ENCODE measurements around the gene TUBA4A. TPM values are rescaled to one million over a fixed set of nuclear protein-coding genes. Genes with fewer than 3 reads are reported as not detected.
A peak's percentile ranks its signal among the peaks of the same experiment; 100 is the strongest.
"Not testable (repeated sequence)": the region's sequence is repeated elsewhere in the genome, so short reads cannot be mapped to it uniquely, and the experiment has no call there.

TUBA4A gene
- total RNA-seq (2014; rRNA removed; shearing (Covaris generic)): 106 and 115 TPM in 2 replicates

DNA sequence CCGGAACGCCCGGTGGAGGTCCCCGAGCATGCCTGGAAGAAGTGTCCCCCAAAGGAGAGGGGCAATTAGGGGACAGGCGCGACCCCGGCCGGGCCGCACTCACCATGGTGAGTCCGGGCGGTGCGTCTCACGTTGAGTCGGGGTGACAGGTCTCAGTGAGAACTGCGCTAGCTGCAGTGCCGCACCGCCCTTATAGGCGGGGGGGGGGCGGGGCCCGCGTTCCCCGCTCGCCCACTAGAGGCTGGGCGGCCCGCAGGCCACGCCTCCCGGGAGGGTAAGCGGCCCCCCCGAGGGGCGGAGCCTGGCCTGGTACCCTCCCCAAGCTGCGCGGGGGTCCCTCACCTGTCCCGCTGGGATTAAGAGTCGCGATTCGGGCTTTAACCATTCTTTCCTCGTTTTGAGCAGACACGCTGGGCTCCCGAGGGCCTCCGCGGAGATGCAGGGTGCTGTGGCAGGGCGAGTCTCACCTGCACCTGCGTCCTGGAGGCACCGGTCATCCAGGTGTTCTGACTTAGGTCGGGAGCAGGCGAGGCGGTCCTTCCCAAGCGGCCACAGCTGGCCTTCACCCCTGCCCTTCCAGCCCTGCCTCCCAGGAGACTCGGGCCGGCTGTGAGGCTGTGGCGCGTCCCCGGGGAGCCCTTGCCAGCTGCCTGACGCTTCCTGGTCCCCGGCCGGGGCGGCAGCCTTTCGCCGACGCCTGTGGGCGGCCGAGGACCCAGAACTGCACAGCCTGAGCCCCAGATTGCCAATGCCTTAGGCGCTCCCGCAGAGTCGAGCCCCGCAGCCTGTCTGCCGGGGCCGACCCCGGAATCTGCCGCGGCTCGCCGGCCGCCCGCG, at the start of gene TUBA4A:
TSS of gene TUBA4A (minus strand) at position 166 of the 837 bp plus-strand sequence. CDS start at position 106, 60 bp downstream.
- peak; percentile 75 for DNase-seq (ENCODE audit: low spot score)

DNA sequence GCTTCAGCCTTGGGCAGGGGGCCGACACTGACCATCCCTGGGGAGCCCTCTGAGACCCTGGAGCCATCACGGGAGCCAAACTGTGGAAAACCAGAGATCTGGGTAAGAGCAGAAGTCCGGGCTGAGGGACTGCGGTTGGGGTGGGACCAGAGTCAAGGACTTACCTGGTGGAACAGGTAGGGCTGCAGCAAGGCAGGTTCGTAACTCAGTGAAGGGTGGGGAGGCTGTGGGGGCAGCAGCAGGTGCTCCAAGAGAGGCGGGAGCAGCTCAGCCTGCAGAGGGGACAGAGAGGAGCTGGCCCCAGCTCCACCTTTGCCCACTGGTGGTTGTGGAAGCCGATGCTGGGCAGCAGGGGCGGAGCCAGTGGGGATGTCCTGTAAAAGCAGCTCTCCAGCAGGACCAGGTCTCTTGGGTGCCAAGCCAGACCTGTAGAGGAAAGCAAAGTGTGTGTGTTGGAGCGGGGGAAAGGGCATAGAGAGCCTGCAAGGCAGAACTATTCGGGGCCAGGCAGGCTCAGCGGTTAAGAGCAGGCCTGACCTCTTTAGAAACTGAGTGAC, 48.8 kb upstream of the TUBA4A start:
- no peak for DNase-seq (ENCODE audit: low spot score)

DNA sequence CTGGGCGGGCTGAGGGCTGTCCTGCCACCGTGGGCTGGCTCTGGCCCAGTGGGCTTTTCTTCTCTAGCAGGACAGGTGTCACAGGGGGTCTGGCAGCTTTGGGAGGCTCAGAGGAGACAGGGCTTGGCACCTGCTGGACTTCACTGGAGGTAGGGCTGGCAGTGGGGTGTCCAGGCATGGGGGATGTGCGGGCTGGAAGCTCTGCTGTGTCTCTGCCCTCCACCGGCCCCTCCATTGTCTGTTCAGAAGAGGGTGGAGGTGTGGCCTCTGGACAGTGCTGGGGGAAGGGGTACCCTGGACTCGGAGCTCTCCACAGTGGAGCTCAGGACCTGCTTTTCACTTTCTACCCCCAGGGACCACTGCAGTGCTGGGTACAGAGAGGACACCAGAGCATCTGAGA, 46.3 kb upstream of the TUBA4A start:
- DNase-seq (ENCODE audit: low spot score): no peak

DNA sequence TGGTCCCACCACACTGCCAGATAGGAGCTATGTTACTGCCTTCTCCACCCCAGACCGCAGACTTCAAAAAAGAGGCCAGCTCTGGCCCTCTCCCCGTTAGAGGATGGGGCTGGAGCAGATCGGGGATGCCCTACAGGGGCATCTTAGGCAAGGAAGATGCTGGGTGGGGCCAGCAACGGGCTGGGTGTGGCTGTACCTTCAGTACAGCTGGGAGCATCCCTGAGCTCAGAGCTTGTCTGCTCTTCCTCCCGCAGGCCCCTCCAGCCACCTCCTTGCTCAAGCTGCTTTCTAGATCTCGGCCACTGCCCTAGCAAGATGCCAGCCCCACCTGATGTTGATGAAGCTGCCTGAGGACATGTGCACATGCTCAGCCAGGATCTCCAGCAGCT, 45.6 kb upstream of the TUBA4A start:
- no peak for DNase-seq (ENCODE audit: low spot score)

DNA sequence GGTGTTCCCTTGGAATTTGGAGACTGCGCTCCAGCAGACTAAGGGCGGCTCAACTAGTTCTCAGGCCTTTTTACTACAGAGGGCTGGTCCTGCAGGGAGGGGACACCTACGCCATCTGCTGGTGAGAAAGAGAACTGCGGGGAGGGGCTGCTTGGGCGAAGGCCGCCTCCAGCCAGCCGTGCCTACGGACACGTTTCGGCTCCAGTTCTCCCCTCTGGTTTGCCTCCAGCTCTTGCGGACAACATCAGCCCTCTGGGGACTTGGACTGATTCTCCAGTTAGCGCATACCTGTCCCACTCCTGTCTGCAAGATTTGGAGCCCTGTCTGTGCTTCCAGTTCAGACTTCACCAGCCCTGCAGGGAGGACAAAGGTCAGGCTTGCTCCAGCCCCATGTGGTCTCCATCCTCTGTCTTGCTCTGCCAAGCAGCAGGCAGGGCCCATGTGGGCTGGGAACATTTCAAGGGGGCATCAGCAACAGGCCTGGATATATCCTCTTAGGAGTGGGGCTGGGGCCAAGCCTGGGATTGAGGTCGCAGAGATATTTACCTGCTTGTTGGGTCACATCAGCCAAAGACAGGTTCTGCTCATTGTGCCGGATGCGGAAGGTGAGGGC, 45.1 kb upstream of the TUBA4A start:
- peak; percentile 71 for DNase-seq (ENCODE audit: low spot score)

DNA sequence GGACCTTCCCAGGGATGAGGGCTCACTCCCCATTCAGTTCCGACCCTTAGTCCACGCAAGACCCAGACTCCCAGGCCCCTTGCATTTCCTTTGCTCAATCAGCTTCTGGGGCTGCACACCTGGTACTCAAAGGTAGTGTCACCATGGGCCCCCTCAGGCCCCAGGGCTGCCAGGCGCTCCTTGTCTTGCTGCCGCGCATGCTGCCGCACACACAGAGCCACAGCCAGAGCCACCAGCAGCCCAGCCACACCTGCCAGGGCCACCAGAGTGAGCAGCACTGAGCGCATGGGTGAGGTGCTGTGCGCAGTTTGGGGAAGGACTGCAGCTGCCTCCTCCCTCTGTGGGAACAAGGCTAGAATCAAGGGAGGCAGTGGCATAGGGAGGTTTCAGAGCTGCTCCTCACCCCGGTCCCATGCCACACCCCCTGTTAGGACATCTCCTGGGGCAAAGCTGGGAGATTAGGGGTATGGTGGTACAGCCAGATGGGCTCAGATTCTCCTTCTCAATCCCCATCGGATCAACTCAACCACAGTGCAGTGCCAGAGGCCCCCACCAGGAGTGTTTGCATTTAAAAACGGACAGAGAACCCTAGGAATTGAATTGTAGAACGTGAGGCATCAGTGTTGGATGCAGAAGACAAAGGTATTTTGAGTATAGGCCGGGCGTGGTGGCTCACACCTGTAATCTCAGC, 44.2 kb upstream of the TUBA4A start:
- DNase-seq (ENCODE audit: low spot score): no peak

DNA sequence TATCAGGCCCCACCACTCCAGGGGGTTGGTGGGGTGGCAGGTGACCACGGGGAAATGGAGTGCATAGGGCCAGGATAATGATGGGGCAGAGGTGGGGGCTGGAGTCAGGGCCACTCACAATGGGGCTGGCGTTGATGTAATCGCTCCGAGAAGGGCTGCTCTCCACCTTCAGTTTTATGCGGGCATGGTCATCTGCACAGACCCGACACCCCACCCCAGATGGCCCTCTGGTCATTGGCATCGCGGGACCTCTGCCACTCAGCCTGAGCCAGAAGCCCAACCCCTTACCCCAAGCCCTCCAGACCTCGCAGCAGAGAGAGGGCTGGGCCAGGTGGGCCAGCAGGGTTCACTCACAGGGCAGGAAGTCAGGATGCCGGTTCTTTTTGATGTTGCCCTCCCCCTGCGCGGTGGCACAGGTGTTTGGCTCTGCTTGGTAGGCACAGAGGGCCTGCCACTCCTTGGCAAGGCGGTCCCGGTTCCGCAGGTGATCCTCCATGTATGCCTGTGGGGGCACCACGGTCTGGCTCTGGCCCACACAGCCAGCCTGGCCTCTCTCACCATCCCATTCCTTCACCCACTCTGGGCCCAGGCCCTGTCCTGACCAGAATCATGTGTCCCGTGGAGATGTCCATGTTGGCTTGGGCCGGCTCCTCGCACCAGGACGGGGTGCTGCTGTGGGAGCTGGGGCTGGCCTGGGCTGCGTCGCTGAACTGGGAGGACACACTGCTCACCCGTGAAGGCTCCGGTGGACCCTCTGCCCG, 43.1 kb upstream of the TUBA4A start:
- DNase-seq (ENCODE audit: low spot score): no peak

DNA sequence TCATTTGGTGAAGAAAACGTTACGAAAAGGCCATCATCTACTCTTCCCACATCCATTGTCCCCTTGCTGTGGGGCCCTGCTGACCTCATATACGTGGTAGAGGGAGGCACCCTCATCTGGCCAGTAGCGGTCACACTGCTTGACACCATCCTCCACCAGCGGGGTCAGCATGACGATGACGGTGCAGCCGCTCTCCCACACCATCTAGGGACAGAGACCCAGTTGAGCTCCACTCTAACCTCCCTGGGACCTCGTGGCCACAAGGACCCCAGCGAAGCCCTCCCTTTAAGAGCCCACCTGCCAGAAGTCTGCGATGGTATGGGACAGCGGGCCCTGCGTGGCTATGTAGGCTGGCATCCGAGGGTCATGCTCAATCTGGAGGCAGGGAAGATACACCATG, 42.4 kb upstream of the TUBA4A start:
- DNase-seq (ENCODE audit: low spot score): no peak

DNA sequence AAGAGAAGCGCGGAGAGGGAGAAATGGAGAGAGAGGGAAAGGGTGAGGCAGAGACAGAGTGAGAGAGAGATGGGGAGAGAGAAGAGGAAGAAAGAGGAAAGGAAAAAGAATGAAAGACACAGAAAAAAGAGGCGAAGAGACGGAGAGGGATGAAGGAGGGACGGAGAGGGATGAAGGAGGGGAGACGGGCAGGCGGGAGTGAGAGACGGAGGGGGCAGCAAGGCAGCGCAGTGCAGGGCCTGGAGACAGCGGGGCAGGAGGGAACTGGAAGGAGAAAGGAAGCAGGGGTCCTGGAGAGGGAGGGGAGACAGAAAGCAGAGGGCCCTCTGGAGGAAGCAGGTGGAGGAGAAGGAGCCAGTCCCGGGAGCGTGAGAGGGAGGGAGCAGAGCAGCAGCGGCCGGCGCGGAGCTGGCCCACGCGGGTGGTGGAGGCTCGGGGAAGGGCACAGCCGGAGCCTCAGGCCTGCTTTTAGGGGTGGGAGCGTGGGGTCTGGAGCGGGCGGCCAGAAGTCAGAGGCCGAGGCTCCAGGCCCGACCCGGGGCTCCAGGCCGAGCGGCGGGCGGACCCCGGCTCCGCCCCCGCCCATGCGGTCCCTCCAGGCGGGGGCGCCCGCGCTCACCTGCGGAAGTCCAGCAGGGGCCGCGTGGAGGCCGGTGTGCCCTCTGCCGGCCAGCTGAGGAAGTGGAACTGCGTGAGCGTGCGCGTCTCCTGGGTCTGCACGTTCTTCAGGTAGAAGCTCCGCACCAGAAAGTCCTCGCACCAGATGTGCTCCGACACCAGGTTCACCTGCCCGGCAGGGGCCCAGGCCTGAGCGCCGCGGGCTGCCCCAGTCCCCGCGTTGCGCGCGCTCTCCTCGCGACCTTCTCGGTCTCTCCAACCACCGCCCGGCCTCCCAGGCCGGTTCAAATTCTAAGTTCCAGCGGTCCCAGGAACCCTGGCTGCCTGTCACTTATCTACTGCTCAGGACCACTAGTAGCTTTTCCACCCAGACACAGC, 40.9 kb upstream of the TUBA4A start:
- DNase-seq (ENCODE audit: low spot score): peak; percentile 62

DNA sequence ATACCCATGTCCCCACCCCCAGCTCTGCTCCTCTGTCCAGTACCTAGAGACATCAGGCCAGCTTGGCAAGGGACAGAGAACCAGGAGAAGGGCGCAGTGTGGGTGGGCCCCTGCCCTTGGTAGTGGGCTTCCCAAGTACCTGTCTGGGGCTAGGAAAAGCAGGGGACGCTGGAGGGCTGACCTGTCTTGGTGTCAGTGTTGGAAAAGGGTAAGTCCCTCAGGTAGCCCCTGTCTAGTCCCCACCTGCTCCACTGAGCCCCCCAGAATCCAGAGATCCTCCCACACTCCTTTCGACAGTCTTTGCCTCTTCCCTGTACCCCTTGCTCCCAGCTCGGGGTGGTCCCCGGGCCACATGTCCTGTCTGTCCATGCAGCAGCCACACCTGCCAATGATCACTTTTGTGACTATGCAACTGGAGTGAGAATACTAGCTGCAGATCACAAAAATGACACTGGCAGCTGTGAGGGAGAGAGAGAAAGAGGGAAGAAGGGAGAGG, 40.1 kb upstream of the TUBA4A start:
- no peak for DNase-seq (ENCODE audit: low spot score)

DNA sequence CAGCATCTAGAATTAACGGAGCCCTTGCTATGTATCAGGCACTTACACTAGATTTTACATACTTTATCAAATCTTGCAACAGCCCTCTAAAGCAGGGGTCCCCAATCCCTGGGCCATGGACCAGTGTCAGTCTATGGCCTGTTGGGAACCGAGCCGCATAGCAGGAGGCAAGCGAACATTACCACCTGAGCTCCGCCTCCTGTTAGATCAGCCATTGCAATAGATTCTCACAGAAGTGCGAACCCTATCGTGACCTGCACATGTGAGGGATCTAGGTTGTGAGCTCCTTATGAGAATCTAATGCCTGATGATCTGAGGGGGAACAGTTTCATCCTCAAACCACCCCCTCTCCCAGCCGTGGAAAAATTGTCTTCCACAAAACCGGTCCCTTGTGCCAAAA, 38.9 kb upstream of the TUBA4A start:
- DNase-seq (ENCODE audit: low spot score): no peak

DNA sequence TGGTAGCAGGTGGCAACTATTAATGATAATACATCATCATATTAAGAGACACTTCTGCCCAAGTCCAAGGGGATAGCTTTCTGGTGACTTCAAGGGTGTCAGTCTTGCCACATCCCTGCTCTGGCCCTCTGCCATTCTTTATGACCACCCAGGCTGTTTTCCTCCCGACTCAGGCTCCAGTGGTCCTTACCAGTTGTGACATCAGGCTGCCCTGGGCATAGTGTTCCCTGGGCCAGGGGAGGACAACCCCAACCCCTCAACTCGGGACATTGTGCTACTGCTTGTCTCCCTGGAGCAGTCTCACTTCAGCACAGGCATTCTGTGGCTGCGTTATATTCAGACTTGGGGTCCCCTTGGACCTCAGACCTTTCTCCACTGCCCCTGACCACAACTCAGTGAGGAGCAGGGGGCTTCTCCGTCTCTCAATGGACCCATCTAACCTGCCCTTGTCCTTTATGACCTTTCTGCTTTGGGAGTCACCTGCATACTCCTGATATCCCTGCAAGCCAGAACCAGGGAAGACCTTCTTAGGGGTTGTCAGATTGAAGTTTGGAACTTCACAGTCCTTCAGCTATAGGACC, 38.3 kb upstream of the TUBA4A start:
- no peak for DNase-seq (ENCODE audit: low spot score)

DNA sequence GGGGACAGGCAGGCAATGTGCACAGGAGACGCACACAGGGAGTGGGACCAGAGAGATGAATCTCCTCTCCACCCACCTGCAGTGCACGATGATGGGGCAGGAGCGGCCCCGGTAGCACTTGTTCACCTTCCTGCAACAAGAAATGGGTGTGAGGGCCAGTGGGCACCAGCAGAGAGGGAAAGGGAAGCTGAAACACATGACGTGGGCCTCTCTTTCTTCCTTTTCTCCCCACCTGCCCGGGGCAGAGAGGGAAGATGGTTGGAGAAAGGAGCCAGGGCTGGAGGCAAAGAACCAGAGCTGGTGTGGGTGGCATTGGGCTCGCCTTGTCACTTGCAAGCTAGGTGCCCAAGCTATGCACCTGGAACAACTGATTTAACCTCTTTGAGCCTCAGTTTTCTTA, 37.7 kb upstream of the TUBA4A start:
- no peak for DNase-seq (ENCODE audit: low spot score)

DNA sequence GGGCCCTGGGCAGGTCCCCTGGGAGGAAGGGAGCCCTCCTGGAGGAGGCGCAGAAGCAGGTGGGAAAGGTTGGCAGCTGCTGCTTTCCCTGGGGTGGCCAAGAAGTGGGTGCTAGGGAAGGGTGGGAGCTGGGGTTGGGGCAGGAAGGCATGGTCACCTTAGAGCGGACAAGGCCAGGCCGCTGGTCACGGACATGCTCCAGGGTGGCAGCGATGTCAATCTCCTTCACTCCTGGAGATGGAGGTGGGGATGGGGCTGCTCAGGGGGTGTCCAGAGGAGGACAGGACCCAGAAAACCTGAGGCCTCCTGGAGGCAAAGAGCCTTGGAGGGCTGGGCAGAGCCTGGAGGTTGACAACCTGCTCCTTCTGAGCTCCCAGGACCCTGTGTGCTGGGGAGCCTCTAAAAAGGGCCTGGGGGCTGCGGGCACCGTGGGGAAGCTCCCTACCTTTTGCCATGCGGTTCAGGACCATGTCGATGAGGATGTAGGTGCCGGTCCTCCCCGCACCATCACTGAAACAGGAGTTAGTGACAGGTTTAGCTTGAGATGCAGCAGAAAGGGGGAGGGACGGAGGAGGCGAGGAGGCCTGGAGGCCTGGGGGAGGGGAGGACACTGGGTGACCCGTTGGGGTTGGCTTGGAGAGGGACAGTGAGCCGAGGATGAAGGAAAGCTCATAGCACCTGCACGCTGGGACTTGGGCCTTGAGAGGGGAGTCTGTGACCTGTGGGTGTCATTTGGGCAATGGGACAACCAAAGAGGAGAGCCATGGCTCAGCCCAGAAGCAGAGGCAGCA, 36.9 kb upstream of the TUBA4A start:
- no peak for DNase-seq (ENCODE audit: low spot score)

DNA sequence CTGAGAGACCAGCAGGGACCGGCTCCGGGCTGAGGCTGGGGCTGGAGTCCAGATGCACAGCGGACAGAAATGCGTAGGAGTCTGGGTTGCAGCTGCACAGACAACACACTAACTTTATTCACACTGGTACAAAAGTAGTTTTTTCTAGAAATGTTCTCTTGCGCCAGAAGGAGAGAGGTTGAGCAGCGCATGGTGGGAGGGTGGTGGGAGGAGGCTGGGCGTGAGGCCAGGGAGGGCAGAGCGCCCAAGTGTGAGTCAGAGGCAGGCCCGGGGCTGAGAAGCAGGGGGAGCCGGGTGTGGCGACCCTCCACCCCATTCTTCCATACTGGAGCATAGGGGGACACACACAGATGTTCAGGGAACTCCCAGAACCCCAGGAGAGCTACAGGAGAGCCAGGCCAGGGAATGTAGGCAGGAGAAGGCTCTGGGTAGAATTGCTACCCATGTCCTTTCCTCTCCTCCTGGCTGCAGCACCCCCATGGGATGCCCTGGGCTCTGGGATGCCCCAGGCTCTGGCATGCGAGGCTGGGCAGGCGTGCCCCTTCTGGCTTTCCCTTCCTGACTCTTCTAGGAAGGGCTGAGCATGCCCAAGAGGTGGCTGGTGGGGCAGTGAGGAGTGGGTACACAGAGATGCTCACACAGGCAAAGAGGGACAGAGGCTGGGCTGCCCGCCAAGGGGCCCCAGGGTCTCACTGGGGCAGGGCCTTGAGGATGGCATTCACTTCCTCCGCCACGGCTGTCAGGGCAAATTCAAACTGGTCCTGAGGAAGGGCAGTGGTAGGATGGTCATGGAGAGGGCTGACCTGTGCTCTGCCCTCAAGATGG, 36.0 kb upstream of the TUBA4A start:
- peak; percentile 71 for DNase-seq (ENCODE audit: low spot score)

DNA sequence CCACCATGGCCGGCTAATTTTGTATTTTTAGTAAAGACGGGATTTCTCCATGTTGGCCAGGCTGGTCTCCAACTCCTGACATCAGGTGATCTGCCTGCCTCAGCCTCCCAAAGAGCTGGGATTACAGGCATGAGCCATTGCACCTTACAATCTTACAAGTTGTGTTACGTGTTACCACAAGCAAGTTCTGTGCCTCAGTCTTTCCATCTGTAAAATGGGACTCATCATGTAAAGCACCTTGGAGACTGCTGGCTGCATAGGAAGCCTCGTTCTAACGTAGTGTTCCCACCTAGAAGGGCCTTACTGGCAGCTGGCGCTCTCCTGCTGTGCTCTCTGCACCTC, 35.4 kb upstream of the TUBA4A start:
- no peak for DNase-seq (ENCODE audit: low spot score)

DNA sequence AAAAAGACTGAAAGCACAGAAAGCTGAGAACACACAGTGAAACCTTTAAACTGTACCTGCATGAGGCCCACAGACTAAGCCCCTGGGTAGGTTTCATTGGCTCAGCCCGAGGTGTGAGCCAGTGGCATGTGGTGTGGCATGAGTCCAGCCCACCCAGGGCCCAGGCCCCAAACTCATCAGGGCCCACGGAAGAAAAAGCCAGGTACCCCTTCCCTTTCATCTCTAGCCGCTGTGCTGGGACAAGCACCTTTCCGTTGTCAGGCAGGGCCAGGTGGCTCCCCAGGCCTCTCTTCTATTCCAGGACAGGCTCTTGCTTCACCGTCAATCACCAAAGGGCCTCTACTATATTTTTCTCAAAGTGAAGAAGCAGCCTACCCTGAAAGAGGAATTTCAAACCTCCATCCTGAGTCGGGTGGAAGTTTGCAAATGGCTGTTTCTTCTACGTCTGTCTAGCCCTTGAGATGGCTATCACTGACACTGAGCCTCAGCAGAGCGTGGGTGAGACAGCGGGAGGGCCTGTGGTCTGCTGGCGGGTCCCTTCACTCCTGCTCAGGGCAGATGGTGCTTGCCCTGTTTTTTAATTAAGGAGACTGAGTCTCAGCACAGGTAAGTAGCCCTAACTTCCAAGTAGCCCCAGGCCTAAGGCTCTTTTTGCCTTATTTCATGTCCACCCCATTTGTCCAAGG, 34.0 kb upstream of the TUBA4A start:
- no peak for DNase-seq (ENCODE audit: low spot score)

DNA sequence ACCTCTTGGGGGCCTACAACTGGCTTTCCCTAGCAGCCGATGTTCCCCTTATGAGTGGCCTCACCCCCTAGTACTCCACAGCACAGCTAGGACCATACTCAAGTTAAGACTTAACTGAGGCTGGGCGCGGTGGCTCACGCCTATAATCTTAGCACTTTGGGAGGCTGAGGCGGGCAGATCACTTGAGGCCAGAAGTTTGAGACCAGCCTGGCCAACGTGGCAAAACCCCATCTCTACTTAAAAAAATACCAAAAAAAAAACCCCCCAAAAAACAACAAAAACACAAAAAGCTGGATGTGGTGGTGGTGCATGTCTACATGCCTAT, 33.4 kb upstream of the TUBA4A start:
- not testable (repeated sequence) for DNase-seq (ENCODE audit: low spot score)
